ENCODE results near the gene TMEM258. TPM values are rescaled to one million over a fixed set of nuclear protein-coding genes. Genes with fewer than 3 reads are reported as not detected.

Gene TMEM258
- total RNA-seq, 4 donors from 2014 or later = 8.2 to 34.7 (median 23.7) TPM

GRCh38 chr11:61742391-61742790 is 50.0 kb downstream of the TMEM258 start:
- DNase-seq = peak; percentile 41
- 61% methylated on average over 7 of the region's 7 CpGs; no CpG with 5 or more reads in 1 of the 2 donors for WGBS, 2 donors (ENCODE audit: low coverage in 1 of 2)
- H3K36me3 ChIP-seq = no peaks in the 10 kb centered on the region

GRCh38 chr11:61739966-61740365 is 52.4 kb downstream of the TMEM258 start:
- intact Hi-C loops (cut with DNase I; ENCODE audit: low total_unique reads) (no loop called here), in situ Hi-C loops (cut with MboI; ENCODE audit: low pct_ligation_motif_present in 1 of 4, low pct_unique_long_range_greater_than_20kb in 1 of 4, low sequenced_read_pairs in 3 of 4) (loop anchor here in 1 of 4 donors (10.0 kb wide), 1 partner anchor 65 kb away; no protein-coding TSS in a partner anchor)
- no peak overlapping the region for H3K4me3 ChIP-seq
- WGBS, 2 donors (ENCODE audit: low coverage in 1 of 2) = 60% methylated on average over 7 of the region's 7 CpGs; no CpG with 5 or more reads in 1 of the 2 donors
- TF ChIP-seq CTCF (IDR thresholded peaks at IDR 0.05) (no peak), POLR2A (IDR thresholded peaks at IDR 0.05) (no peak), EP300 (IDR thresholded peaks at IDR 0.05; ENCODE audit: low read depth) (no peak), POLR2AphosphoS5 (IDR thresholded peaks at IDR 0.05) (no peak)
- H3K27ac ChIP-seq = no peak overlapping the region
- no peaks in the 10 kb centered on the region for H3K27me3 ChIP-seq
- no peaks in the 10 kb centered on the region for H3K4me1 ChIP-seq
- no peaks in the 10 kb centered on the region for H3K9me3 ChIP-seq
- DNase-seq = no peak
- peaks cover 0 to 4% (median 0%) of the 10 kb centered on the region in 4 donors for H3K36me3 ChIP-seq

More at GRCh38 chr11:61742391-61742790, 50.0 kb downstream of the TMEM258 start:
- H3K27ac ChIP-seq = peak overlapping the region in 1 of 4 donors; percentile 42
- H3K27me3 ChIP-seq = no peaks in the 10 kb centered on the region
- no peak overlapping the region for H3K4me3 ChIP-seq
- in situ Hi-C loops (cut with MboI; ENCODE audit: low pct_ligation_motif_present in 1 of 4, low pct_unique_long_range_greater_than_20kb in 1 of 4, low sequenced_read_pairs in 3 of 4) = no loop called here
- intact Hi-C loops (cut with DNase I; ENCODE audit: low total_unique reads) = no loop called here
- H3K4me1 ChIP-seq = peaks cover 0 to 3% (median 1%) of the 10 kb centered on the region in 4 donors
- H3K9me3 ChIP-seq = no peaks in the 10 kb centered on the region
- TF ChIP-seq POLR2A (IDR thresholded peaks at IDR 0.05) = no peak
- TF ChIP-seq POLR2AphosphoS5 (IDR thresholded peaks at IDR 0.05) = no peak
- TF ChIP-seq CTCF (IDR thresholded peaks at IDR 0.05) = no peak
- TF ChIP-seq EP300 (IDR thresholded peaks at IDR 0.05; ENCODE audit: low read depth) = no peak

GRCh38 chr11:61739413-61739812 is 53.0 kb downstream of the TMEM258 start:
- 98% methylated on average over 15 of the region's 15 CpGs; no CpG with 5 or more reads in 1 of the 2 donors for WGBS, 2 donors (ENCODE audit: low coverage in 1 of 2)
- intact Hi-C loops (cut with DNase I; ENCODE audit: low total_unique reads) = no loop called here
- H3K27ac ChIP-seq = no peak overlapping the region
- peaks cover 0 to 4% (median 0%) of the 10 kb centered on the region in 4 donors for H3K36me3 ChIP-seq
- DNase-seq = no peak
- TF ChIP-seq EP300 (IDR thresholded peaks at IDR 0.05; ENCODE audit: low read depth) (no peak), POLR2AphosphoS5 (IDR thresholded peaks at IDR 0.05) (no peak), CTCF (IDR thresholded peaks at IDR 0.05) (no peak), POLR2A (IDR thresholded peaks at IDR 0.05) (no peak)
- H3K4me3 ChIP-seq = no peak overlapping the region
- H3K4me1 ChIP-seq = no peaks in the 10 kb centered on the region
- no peaks in the 10 kb centered on the region for H3K9me3 ChIP-seq
- H3K27me3 ChIP-seq = no peaks in the 10 kb centered on the region
- in situ Hi-C loops (cut with MboI; ENCODE audit: low pct_ligation_motif_present in 1 of 4, low pct_unique_long_range_greater_than_20kb in 1 of 4, low sequenced_read_pairs in 3 of 4) = loop anchor here in 1 of 4 donors (10.0 kb wide), 1 partner anchor 65 kb away; no protein-coding TSS in a partner anchor

Other genes with a start within 250 kb of the TMEM258 start
- 10 to 100 TPM in 3 of 4 donors, 1 to 10 TPM in 1; 6.8 to 26.2 (median 12.8) TPM for gene SYT7, start 211.5 kb downstream of the TMEM258 start, total RNA-seq
- gene DAGLA, start 112.2 kb downstream of the TMEM258 start, total RNA-seq = 10 to 100 TPM; 11.9 to 31.4 (median 17.0) TPM
- gene MYRF, start 40.0 kb downstream of the TMEM258 start, total RNA-seq = 10 to 100 TPM in 3 of 4 donors, 1 to 10 TPM in 1; 2.0 to 14.2 (median 10.7) TPM
- gene FEN1, start 312 bp upstream of the TMEM258 start, total RNA-seq = 1 to 10 TPM in 3 of 4 donors, under 1 TPM in 1; 1.00 to 9.4 (median 4.5) TPM
- gene FADS1, start 24.4 kb upstream of the TMEM258 start, total RNA-seq = 10 to 100 TPM in 1 of 4 donors, 1 to 10 TPM in 3; 2.2 to 13.8 (median 3.7) TPM
- gene FADS2, start 35.7 kb upstream of the TMEM258 start, total RNA-seq = 10 to 100 TPM in 1 of 4 donors, 1 to 10 TPM in 3; 2.7 to 28.8 (median 3.9) TPM
- gene FADS3, start 98.9 kb upstream of the TMEM258 start, total RNA-seq = 10 to 100 TPM; 19.5 to 96.9 (median 31.6) TPM
- gene RAB3IL1, start 125.0 kb upstream of the TMEM258 start, total RNA-seq = 1 to 10 TPM; 1.2 to 7.6 (median 5.9) TPM
- gene BEST1, start 157.8 kb upstream of the TMEM258 start, total RNA-seq = 1 to 10 TPM in 3 of 4 donors, under 1 TPM in 1; 0.40 to 3.7 (median 2.6) TPM
- 1,000 to 10,000 TPM; 2,288 to 6,007 (median 4,694) TPM for gene FTH1, start 175.0 kb upstream of the TMEM258 start, total RNA-seq

Data from transverse colon (tissue), 4 donors.